Testis (tissue), 2 donors: Measurements from ENCODE around the gene NPLOC4.

Experiments
- POLR2A ChIP-seq: fragments of 450-650 bp; IDR thresholded peaks from one replicate; pipeline ENCODE4 v1.6.1; 2017; ENCODE audit warnings: antibody characterized with exemption, mild to moderate bottlenecking, moderate library complexity
- TF ChIP-seq, protein P1 (sequence below), 3 experiments: fragments of 450-650 bp in 2 of 3; fragments of 200-600 bp in 1 of 3; sonication (generic) in 1 of 3; IDR thresholded peaks; one replicate each; pipeline ENCODE4 v1.5.1; 2016 to 2019; ENCODE audit warnings: antibody characterized with exemption in 3 of 3, mild to moderate bottlenecking in 2 of 3, moderate library complexity in 1 of 3

DNA sequence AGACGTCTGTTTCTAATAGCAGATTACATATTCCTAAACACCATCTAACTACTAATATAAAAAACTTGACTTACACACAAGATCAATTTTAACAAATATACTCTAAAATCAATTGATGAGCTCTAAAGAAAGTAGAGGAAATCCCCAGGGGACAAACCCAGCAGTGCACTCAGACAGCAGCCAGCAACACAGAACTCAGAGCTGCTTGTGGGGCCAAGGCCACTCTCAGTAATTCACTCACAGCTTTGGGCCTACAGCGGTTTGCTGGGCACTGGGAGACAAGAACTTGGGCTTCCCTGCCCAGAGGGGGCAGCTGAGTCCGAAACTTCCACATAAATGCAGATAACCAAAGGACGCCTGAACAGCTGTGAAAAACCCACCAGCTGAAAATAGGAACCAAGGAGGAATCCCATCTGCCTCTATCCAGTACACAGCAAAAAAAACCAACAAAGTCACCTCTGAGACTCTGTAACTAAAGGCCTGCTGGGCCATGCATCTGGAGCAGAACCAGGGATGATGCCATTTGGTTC, 21.4 kb downstream of the NPLOC4 start:
- TF ChIP-seq, protein P1, sequence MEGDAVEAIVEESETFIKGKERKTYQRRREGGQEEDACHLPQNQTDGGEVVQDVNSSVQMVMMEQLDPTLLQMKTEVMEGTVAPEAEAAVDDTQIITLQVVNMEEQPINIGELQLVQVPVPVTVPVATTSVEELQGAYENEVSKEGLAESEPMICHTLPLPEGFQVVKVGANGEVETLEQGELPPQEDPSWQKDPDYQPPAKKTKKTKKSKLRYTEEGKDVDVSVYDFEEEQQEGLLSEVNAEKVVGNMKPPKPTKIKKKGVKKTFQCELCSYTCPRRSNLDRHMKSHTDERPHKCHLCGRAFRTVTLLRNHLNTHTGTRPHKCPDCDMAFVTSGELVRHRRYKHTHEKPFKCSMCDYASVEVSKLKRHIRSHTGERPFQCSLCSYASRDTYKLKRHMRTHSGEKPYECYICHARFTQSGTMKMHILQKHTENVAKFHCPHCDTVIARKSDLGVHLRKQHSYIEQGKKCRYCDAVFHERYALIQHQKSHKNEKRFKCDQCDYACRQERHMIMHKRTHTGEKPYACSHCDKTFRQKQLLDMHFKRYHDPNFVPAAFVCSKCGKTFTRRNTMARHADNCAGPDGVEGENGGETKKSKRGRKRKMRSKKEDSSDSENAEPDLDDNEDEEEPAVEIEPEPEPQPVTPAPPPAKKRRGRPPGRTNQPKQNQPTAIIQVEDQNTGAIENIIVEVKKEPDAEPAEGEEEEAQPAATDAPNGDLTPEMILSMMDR (IDR thresholded peaks at IDR 0.05): no peak
- TF ChIP-seq POLR2A: no peak
